ENCODE measurements around the gene EHD4.

DNA sequence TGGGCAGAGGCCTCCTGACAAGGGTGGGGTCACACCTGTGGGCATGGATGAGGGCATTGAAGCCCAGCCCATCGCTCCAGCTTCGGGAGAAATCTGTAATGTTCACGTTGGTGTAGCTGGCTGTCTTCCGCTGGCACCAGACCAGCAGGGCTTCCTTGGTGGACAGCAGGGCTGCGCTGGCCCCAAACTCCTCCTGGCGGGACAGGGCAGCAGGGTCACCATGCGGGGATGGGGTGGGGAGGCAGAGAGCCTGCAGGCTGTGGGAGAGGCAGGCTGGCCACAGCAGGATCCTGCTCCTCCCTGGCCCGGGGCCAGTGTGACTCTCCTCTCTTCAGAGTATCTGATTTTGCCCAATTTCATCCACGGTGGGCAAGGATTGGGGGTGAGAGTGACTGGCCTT, 84.5 kb downstream of the EHD4 start:
- TF ChIP-seq POLR2AphosphoS5 (IDR thresholded peaks at IDR 0.05; ENCODE audit: low read depth, low read length) = no peak
- TF ChIP-seq, protein P1, sequence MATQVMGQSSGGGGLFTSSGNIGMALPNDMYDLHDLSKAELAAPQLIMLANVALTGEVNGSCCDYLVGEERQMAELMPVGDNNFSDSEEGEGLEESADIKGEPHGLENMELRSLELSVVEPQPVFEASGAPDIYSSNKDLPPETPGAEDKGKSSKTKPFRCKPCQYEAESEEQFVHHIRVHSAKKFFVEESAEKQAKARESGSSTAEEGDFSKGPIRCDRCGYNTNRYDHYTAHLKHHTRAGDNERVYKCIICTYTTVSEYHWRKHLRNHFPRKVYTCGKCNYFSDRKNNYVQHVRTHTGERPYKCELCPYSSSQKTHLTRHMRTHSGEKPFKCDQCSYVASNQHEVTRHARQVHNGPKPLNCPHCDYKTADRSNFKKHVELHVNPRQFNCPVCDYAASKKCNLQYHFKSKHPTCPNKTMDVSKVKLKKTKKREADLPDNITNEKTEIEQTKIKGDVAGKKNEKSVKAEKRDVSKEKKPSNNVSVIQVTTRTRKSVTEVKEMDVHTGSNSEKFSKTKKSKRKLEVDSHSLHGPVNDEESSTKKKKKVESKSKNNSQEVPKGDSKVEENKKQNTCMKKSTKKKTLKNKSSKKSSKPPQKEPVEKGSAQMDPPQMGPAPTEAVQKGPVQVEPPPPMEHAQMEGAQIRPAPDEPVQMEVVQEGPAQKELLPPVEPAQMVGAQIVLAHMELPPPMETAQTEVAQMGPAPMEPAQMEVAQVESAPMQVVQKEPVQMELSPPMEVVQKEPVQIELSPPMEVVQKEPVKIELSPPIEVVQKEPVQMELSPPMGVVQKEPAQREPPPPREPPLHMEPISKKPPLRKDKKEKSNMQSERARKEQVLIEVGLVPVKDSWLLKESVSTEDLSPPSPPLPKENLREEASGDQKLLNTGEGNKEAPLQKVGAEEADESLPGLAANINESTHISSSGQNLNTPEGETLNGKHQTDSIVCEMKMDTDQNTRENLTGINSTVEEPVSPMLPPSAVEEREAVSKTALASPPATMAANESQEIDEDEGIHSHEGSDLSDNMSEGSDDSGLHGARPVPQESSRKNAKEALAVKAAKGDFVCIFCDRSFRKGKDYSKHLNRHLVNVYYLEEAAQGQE (IDR thresholded peaks at IDR 0.05; ENCODE audit: insufficient read depth in 1 of 2, low read depth in 2 of 2, low read length in 2 of 2) = no peak

All from PFSK-1 (cell line).